HepG2 (cell line): ENCODE measurements around the gene RSBN1. TPM values are rescaled to one million over a fixed set of nuclear protein-coding genes. Genes with fewer than 3 reads are reported as not detected.
A peak's percentile ranks its signal among the peaks of the same experiment; 100 is the strongest.

Experiments used
- CENPX ChIP-seq: sonication (generic); formaldehyde crosslinking; IDR thresholded peaks from 2 replicates; pipeline ENCODE4 v1.9.0; 2021; ENCODE audit warnings: mild to moderate bottlenecking, missing genetic modification reagents, moderate library complexity
- HNRNPLL ChIP-seq: fragments of 200-400 bp; formaldehyde crosslinking; IDR thresholded peaks from 2 replicates; pipeline ENCODE4 v1.6.1; 2017; ENCODE audit warnings: mild to moderate bottlenecking, low read depth, low read length; ENCODE audit not compliant: poor library complexity, severe bottlenecking
- MIER3 ChIP-seq: IDR thresholded peaks from 2 replicates; pipeline ENCODE4 v1.6.1; 2016; ENCODE audit warnings: missing compliant biosample characterization, borderline replicate concordance
- NCOA1 ChIP-seq: sonication (generic); formaldehyde crosslinking; IDR thresholded peaks from 2 replicates; pipeline ENCODE4 v1.9.0; 2021; ENCODE audit warnings: missing genetic modification reagents
- PCBP1 ChIP-seq: fragments of 200-400 bp; formaldehyde crosslinking; IDR thresholded peaks from 2 replicates; pipeline ENCODE4 v1.6.1; 2017; ENCODE audit warnings: mild to moderate bottlenecking, low read depth, low read length, borderline replicate concordance
- TCF7 ChIP-seq: sonication (generic); IDR thresholded peaks from 2 replicates; pipeline ENCODE4 v1.6.1; 2016; ENCODE audit warnings: antibody characterized with exemption, low read depth
- ZC3H4 ChIP-seq: sonication (generic); formaldehyde crosslinking; IDR thresholded peaks from 2 replicates; pipeline ENCODE4 v1.4.0; 2020; ENCODE audit warnings: missing genetic modification reagents, borderline replicate concordance
- ZKSCAN5 ChIP-seq: sonication (generic); formaldehyde crosslinking; IDR thresholded peaks from 2 replicates; pipeline ENCODE4 v1.5.1; 2020; ENCODE audit warnings: mild to moderate bottlenecking, missing genetic modification reagents
- ZMYM2 ChIP-seq: sonication (generic); formaldehyde crosslinking; IDR thresholded peaks from 2 replicates; pipeline ENCODE4 v1.8.0; 2022; ENCODE audit warnings: mild to moderate bottlenecking, missing genetic modification reagents
- ZNF12 ChIP-seq: sonication (generic); formaldehyde crosslinking; IDR thresholded peaks from 2 replicates; pipeline ENCODE4 v1.5.0; 2020; ENCODE audit warnings: missing genetic modification reagents
- ZNF274 ChIP-seq: sonication (generic); formaldehyde crosslinking; IDR thresholded peaks from 2 replicates; pipeline ENCODE4 v1.5.1; 2020; ENCODE audit warnings: mild to moderate bottlenecking, missing genetic modification reagents
- ZNF326 ChIP-seq: sonication (generic); formaldehyde crosslinking; IDR thresholded peaks from 2 replicates; pipeline ENCODE4 v1.4.0; 2020; ENCODE audit warnings: missing genetic modification reagents, borderline replicate concordance
- ZNF367 ChIP-seq: sonication (generic); formaldehyde crosslinking; IDR thresholded peaks from 2 replicates; pipeline ENCODE4 v1.4.0; 2020; ENCODE audit warnings: missing genetic modification reagents, borderline replicate concordance
- ZNF451 ChIP-seq: sonication (generic); formaldehyde crosslinking; IDR thresholded peaks from 2 replicates; pipeline ENCODE4 v1.5.0; 2020; ENCODE audit warnings: mild to moderate bottlenecking, missing genetic modification reagents
- ZNF549 ChIP-seq: sonication (generic); formaldehyde crosslinking; IDR thresholded peaks from 2 replicates; pipeline ENCODE4 v1.5.0; 2020; ENCODE audit warnings: missing genetic modification reagents
- ZNF605 ChIP-seq: sonication (generic); formaldehyde crosslinking; IDR thresholded peaks from 2 replicates; pipeline ENCODE4 v1.8.0; 2022; ENCODE audit warnings: mild to moderate bottlenecking, missing genetic modification reagents
- ZNF672 ChIP-seq: sonication (generic); formaldehyde crosslinking; IDR thresholded peaks from 2 replicates; pipeline ENCODE4 v1.8.1; 2022; ENCODE audit warnings: missing genetic modification reagents
- ZNF784 ChIP-seq: sonication (generic); formaldehyde crosslinking; IDR thresholded peaks from 2 replicates; pipeline ENCODE4 v1.5.1; 2020; ENCODE audit warnings: missing genetic modification reagents, mild to moderate bottlenecking, borderline replicate concordance
- ZNF883 ChIP-seq: sonication (generic); formaldehyde crosslinking; IDR thresholded peaks from 2 replicates; pipeline ENCODE4 v1.5.1; 2020; ENCODE audit warnings: mild to moderate bottlenecking, missing genetic modification reagents; ENCODE audit errors: not compliant biosample characterization
- ZSCAN29 ChIP-seq: sonication (generic); formaldehyde crosslinking; conservative IDR thresholded peaks from 2 replicates; pipeline ENCODE4 v1.4.0; 2020; ENCODE audit warnings: mild to moderate bottlenecking, missing genetic modification reagents
- polyA plus RNA-seq, 8 experiments: library from polyadenylated mRNA; depleted of rRNA in 3 of 8; stranded (reverse) in 7 of 8; unstranded in 1 of 8; fragments of >200 nt; fragmentation: Illumina TruSeq in 4 of 8; extraction: Trizol in 4 of 8; gene quantifications; 2 replicates each; pipeline versions ENCODE4 v1.2.1 to v1.2.3, GENCODE V29; 2011 to 2016; ENCODE audit warnings: low read depth in 4 of 8, missing spikeins in 1 of 8, mixed read lengths in 1 of 8; ENCODE audit not compliant: insufficient read depth in 1 of 8
- total RNA-seq, 5 experiments: library from RNA; depleted of rRNA; stranded (reverse); fragments of >200 nt; fragmentation: Illumina TruSeq; extraction: Trizol; gene quantifications; 2 replicates each; pipeline ENCODE4 v1.2.3, GENCODE V29; 2016; ENCODE audit warnings: low read depth in 1 of 5
- TF ChIP-seq, protein P1 (sequence below): sonication (generic); formaldehyde crosslinking; IDR thresholded peaks from 2 replicates; pipeline ENCODE4 v1.5.0; 2020; ENCODE audit warnings: mild to moderate bottlenecking, missing genetic modification reagents, moderate library complexity
- TF ChIP-seq, protein P2 (sequence below): sonication (generic); formaldehyde crosslinking; conservative IDR thresholded peaks from 2 replicates; pipeline ENCODE4 v1.5.0; 2020; ENCODE audit warnings: missing genetic modification reagents
- TF ChIP-seq, protein P3 (sequence below): IDR thresholded peaks from 2 replicates; pipeline ENCODE4 v1.6.1; 2016
- TF ChIP-seq, protein P4 (sequence below): sonication (generic); formaldehyde crosslinking; IDR thresholded peaks from 2 replicates; pipeline ENCODE4 v1.4.0; 2020; ENCODE audit warnings: missing genetic modification reagents; ENCODE audit errors: not compliant biosample characterization

The RSBN1 gene
- total and polyA plus RNA-seq, 2 of the 13 experiments (the other 11 are each of a cell fraction or from before 2014, with no cell fraction given) = 8.3 to 10.4 TPM

- TF ChIP-seq ZSCAN29 (CRISPR knock-in tag) = no peak
- TF ChIP-seq ZNF367 (CRISPR knock-in tag) = peak; percentile 99
- no peak for TF ChIP-seq ZNF549 (CRISPR knock-in tag)
- TF ChIP-seq ZNF672 = no peak
- peak; percentile 97 for TF ChIP-seq HNRNPLL
- TF ChIP-seq ZKSCAN5 = no peak
- peak; percentile 75 for TF ChIP-seq ZNF883 (CRISPR knock-in tag)
- TF ChIP-seq, protein P1, sequence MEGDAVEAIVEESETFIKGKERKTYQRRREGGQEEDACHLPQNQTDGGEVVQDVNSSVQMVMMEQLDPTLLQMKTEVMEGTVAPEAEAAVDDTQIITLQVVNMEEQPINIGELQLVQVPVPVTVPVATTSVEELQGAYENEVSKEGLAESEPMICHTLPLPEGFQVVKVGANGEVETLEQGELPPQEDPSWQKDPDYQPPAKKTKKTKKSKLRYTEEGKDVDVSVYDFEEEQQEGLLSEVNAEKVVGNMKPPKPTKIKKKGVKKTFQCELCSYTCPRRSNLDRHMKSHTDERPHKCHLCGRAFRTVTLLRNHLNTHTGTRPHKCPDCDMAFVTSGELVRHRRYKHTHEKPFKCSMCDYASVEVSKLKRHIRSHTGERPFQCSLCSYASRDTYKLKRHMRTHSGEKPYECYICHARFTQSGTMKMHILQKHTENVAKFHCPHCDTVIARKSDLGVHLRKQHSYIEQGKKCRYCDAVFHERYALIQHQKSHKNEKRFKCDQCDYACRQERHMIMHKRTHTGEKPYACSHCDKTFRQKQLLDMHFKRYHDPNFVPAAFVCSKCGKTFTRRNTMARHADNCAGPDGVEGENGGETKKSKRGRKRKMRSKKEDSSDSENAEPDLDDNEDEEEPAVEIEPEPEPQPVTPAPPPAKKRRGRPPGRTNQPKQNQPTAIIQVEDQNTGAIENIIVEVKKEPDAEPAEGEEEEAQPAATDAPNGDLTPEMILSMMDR (CRISPR knock-in tag) = no peak; the same call in 1 of the 2 replicates
- TF ChIP-seq, protein P2, sequence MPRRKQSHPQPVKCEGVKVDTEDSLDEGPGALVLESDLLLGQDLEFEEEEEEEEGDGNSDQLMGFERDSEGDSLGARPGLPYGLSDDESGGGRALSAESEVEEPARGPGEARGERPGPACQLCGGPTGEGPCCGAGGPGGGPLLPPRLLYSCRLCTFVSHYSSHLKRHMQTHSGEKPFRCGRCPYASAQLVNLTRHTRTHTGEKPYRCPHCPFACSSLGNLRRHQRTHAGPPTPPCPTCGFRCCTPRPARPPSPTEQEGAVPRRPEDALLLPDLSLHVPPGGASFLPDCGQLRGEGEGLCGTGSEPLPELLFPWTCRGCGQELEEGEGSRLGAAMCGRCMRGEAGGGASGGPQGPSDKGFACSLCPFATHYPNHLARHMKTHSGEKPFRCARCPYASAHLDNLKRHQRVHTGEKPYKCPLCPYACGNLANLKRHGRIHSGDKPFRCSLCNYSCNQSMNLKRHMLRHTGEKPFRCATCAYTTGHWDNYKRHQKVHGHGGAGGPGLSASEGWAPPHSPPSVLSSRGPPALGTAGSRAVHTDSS = no peak
- TF ChIP-seq, protein P3, sequence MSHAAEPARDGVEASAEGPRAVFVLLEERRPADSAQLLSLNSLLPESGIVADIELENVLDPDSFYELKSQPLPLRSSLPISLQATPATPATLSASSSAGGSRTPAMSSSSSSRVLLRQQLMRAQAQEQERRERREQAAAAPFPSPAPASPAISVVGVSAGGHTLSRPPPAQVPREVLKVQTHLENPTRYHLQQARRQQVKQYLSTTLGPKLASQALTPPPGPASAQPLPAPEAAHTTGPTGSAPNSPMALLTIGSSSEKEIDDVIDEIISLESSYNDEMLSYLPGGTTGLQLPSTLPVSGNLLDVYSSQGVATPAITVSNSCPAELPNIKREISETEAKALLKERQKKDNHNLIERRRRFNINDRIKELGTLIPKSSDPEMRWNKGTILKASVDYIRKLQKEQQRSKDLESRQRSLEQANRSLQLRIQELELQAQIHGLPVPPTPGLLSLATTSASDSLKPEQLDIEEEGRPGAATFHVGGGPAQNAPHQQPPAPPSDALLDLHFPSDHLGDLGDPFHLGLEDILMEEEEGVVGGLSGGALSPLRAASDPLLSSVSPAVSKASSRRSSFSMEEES = peak; percentile 59
- TF ChIP-seq ZC3H4 (CRISPR knock-in tag) = no peak
- no peak for TF ChIP-seq ZNF451 (CRISPR knock-in tag)
- peak; percentile 85 for TF ChIP-seq ZNF605
- no peak for TF ChIP-seq ZNF784
- TF ChIP-seq PCBP1 = 0 out of 2 replicates have a peak, but pooled peaks have one; percentile 46
- TF ChIP-seq TCF7 = peak; percentile 13; the same call in 1 of the 2 replicates
- TF ChIP-seq NCOA1 (CRISPR knock-in tag) = peak; percentile 59; the same call in 1 of the 2 replicates
- no peak for TF ChIP-seq CENPX (CRISPR knock-in tag)
- no peak for TF ChIP-seq ZNF12 (CRISPR knock-in tag)
- TF ChIP-seq ZNF274 (CRISPR knock-in tag) = no peak; the same call in 1 of the 2 replicates
- no peak for TF ChIP-seq ZNF326 (CRISPR knock-in tag)
- TF ChIP-seq MIER3 = no peak; the same call in 1 of the 2 replicates
- TF ChIP-seq, protein P4, sequence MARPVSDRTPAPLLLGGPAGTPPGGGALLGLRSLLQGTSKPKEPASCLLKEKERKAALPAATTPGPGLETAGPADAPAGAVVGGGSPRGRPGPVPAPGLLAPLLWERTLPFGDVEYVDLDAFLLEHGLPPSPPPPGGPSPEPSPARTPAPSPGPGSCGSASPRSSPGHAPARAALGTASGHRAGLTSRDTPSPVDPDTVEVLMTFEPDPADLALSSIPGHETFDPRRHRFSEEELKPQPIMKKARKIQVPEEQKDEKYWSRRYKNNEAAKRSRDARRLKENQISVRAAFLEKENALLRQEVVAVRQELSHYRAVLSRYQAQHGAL (CRISPR knock-in tag) = no peak
- TF ChIP-seq ZMYM2 = no peak
Observed at GRCh38 chr1:113811888-113812660, at the start of gene RSBN1 (continued).
